Embryonic facial prominence (tissue), 1 donor: Measurements from ENCODE around the gene CYP27B1.

Experiments
- DNase-seq: peaks from one replicate; pipeline ENCODE4 v3.0.0-alpha.2; 2016; ENCODE audit errors: extremely low spot score

Gene CYP27B1

GRCh38 chr12:57751788-57752667, 14.8 kb downstream of the CYP27B1 start, which contains the start of gene CDK4:
Gene CDK4, minus strand, starts transcription at chr12:57752310. Its CDS starts 593 bp downstream, at chr12:57751717.
- DNase-seq: peak; percentile 99

DNA sequence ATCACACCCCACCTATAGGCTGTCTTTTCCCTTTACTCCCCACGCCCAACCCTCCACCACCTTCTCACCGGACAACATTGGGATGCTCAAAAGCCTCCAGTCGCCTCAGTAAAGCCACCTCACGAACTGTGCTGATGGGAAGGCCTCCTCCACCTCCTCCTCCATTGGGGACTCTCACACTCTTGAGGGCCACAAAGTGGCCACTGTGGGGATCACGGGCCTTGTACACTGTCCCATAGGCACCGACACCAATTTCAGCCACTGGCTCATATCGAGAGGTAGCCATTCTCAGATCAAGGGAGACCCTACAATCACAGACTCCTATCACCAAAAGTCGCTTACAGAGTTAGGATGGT, 15.5 kb downstream of the CYP27B1 start:
- DNase-seq: no peak

DNA sequence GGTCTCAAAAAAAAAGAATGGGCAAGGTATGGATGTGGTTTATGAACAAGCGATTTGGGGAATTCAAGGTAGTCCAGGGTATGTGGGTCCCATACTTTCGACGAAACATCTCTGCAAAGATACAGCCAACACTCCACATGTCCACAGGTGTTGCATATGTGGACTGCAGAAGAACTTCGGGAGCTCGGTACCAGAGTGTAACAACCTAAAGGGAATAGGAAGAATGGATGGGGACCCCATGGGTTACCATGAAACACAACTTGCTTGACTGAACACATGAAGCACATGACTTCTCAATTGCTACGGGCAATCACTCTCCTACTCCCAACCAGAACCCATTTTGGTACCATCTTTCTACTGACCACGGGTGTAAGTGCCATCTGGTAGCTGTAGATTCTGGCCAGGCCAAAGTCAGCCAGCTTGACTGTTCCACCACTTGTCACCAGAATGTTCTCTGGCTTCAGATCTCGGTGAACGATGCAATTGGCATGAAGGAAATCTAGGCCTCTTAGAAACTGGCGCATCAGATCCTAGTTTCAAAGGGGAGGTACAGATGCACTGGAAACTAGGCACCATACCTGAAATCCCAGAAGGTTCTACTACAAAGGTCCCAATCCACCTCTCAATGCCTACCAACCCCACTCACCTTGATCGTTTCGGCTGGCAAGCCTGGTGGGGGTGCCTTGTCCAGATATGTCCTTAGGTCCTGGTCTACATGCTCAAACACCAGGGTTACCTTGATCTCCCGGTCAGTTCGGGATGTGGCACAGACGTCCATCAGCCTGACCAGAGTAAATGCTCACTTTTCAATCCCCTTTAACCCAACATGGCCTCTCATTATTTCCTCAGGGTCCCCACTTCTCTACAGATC, 16.1 kb downstream of the CYP27B1 start:
- no peak for DNase-seq

- no peak for DNase-seq
Measured at GRCh38 chr12:57749061-57749460, 17.8 kb downstream of the CYP27B1 start.

DNA sequence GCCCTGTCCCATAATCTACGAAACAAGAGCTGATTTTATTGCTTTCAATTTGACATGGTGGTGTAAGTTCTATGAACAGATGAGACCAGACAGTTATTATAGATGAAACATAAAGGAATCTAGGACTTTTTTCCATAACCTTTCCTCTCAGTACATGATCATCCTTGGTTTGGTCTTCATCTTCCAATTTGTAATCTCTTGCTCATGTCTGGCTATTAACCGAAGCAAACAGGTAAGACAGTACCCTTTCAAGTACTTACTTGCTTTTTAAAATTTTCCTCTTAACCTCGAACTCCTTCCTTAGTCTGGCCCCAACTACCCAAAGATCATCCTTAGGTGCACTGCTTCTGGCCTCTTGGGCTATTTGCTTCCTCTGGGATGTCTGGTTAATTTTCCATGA, 20.9 kb downstream of the CYP27B1 start:
- DNase-seq: no peak

GRCh38 chr12:57745485-57745881, 21.4 kb downstream of the CYP27B1 start:
- no peak for DNase-seq

GRCh38 chr12:57744777-57745484, 21.9 kb downstream of the CYP27B1 start, which contains the start of gene TSPAN31:
Gene TSPAN31, plus strand, starts transcription at chr12:57745039. Its CDS starts 116 bp downstream, at chr12:57745155.
- peak; percentile 98 for DNase-seq

DNA sequence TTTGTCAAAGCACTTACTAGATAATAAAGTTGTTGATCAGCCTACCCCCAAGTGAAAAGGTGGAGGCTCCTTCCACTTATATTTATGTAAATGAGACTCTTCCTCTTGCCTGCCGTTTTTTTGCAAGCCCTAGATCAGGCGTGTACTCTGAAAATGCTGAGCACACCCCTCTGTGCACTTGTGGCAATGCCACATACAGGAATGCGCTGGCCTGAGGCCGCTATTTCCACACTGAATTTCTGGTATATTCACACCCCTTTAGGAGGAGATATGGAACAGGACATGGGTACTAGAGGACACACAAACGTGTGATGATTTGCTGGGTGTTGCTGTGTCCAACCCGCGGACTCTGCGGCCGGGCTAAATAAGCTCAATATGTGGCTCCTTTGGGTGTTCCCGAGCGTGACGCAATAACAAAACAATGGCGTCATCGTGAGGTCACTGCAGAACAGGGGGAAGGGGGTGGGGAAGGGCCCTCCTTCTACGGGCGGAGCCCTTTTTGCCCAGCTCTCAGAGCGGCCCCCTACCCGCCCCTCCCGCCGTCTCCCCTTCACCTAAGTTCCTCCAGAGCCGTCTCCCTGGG, 22.6 kb downstream of the CYP27B1 start:
- no peak for DNase-seq

GRCh38 chr12:57743769-57744168, 23.1 kb downstream of the CYP27B1 start:
- DNase-seq: no peak

- DNase-seq: no peak
Measured at GRCh38 chr12:57741844-57742738, 24.8 kb downstream of the CYP27B1 start.

GRCh38 chr12:57741413-57741789, 25.5 kb downstream of the CYP27B1 start:
- DNase-seq: no peak

GRCh38 chr12:57740656-57741412, 26.0 kb downstream of the CYP27B1 start:
- DNase-seq: no peak

- no peak for DNase-seq
Measured at GRCh38 chr12:57739914-57740538, 26.9 kb downstream of the CYP27B1 start.

DNA sequence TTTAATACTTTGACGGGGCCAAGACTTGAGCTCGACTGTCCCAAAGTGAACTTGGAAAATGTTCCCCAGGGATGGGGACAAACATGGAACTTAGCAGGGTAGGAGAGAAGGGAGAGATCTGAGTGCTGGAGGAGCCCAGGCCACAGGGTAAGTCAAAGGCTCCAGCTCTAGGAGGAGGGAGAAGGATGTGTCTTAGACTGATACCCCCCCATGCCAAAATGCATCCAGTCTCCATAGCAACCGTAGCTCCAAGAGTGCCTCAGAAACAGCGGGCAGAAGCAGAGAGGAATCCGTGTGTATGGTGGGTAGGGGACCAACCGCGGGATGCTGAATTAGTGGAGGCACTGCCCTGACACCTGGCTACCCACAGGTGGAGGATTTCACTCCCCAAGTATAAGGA, 27.5 kb downstream of the CYP27B1 start:
- no peak for DNase-seq

- DNase-seq: no peak
Measured at GRCh38 chr12:57738661-57739237, 28.1 kb downstream of the CYP27B1 start, which contains the start of gene AGAP2. Gene AGAP2, minus strand, starts transcription at chr12:57738742. Its CDS starts 496 bp downstream, at chr12:57738246.

DNA sequence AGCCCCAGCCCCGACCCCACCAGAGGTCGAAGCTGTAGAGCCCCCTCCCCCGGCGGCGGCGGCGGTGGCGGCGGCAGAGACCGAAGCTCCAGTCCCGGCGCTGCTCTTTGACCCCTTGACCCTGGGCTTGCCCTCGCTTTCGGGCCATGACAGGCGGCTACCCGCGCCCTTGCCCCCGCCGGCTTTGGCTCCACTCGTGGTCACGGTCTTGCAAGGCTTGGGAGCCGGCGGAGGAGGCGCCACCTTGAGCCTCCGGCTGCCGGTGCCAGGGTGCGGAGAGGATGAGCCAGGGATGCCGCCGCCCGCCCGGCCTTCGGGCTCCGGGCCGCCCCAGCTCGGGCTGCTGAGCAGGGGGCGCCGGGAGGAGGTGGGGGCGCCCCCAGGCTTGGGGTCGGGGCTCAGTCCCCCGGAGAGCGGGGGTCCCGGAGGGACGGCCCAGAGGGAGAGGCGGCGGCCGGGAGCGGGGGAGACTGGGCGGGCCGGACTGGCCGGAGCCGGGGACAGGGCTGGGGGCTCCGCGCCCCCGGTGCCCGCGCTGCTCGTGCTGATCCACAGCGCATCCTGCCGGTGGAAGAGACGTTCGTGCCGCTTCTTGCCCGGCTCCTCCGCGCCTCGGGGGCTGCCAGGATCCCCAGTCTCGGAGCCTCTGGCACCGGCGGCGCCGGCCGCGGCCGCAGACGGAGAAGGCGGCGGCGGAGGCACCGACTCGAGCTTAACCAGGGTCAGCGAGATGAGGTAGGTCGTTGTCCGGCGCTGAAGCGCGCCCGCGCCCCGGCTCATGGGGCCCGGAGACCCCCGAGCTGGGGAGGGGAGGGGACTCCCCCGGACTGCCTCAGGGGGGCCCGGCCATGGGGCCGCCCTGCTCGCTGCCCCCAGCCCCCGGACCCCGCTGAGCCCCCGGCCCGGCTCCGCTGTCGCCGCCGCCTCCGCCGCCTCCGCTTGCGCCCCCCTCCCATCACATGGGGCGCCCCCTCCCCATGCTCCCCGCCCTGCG, 29.1 kb downstream of the CYP27B1 start:
- DNase-seq: no peak

DNA sequence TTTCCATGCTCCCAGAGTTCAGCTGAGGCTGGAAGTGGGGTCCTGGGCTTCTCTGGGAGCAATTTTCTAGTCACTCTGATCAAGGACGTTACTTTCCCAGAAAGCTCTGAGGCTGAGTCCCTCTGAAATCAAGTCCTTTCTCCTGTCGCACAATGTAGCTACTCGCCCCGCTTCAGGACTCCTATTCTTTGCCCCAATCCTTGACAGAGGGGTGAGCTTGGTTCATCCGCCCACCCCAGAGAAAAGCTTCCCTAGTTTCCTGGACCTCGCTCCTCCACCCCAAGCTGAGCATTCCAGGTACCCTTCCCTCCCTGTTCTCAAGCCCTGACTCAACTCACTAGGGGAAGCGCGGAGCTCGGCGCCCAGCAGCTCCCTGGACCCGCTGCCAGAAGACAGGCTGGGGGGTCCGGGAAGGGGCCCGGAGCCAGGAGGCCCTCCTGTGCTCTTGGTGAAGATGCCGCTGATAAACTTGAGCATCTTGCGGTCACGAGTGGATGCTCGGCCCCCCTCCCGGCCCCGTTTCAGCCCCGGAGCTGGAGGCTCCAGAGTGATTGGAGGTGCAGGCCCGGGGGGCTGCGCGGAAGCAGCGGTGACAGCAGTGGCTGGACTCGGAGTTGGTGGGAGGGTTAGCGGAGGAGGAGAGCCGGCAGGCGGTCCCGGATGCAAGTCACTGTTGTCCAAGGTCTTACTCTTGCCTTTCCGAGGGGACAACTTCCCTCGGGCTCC, 30.0 kb downstream of the CYP27B1 start:
- DNase-seq: no peak
